GM12801 (cell line): Measurements from ENCODE around the gene CPZ.

ENCODE experiments used
- TF ChIP-seq, protein P1 (sequence below): IDR thresholded peaks from one replicate; pipeline ENCODE4 v1.5.1; 2011; ENCODE audit warnings: control low read depth; ENCODE audit not compliant: insufficient read length; ENCODE audit errors: extremely low read depth

The CPZ gene

DNA sequence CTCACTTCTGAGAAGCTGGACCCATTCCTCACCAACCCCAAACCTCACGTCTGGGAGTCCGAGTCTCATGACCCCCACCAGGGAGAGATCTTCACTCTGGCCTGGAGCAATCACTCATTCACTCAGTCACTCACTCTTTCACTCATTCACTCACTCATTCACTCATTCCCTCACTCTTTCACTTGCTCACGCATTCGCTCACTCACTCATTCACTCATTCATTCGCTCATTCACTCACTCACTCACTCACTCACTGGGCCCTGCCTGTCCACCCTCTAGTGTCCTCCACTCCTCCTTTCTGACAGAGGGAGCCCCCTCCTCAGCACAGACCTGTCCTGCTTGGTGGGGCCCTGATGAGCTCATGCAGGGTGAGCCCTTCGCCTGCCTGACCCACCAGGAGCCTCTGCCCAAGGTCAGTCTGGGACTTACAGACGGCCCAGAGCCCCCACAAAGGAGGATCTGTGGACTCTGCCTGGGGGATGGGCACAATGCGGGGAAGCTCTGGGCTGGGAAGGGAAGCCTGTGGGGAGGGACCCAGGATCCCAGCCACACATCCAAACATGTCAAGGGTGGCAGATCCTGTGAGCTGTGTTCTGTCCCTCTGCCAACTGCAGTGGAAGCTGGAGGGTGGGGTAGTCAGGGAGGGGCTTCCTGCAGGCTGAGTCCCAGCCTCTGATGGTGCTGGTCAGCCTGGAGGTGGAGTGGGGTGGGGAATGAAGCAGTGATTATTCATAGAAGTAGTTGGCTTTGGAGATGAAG, 18.5 kb downstream of the CPZ start:
- TF ChIP-seq, protein P1, sequence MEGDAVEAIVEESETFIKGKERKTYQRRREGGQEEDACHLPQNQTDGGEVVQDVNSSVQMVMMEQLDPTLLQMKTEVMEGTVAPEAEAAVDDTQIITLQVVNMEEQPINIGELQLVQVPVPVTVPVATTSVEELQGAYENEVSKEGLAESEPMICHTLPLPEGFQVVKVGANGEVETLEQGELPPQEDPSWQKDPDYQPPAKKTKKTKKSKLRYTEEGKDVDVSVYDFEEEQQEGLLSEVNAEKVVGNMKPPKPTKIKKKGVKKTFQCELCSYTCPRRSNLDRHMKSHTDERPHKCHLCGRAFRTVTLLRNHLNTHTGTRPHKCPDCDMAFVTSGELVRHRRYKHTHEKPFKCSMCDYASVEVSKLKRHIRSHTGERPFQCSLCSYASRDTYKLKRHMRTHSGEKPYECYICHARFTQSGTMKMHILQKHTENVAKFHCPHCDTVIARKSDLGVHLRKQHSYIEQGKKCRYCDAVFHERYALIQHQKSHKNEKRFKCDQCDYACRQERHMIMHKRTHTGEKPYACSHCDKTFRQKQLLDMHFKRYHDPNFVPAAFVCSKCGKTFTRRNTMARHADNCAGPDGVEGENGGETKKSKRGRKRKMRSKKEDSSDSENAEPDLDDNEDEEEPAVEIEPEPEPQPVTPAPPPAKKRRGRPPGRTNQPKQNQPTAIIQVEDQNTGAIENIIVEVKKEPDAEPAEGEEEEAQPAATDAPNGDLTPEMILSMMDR: no peak

DNA sequence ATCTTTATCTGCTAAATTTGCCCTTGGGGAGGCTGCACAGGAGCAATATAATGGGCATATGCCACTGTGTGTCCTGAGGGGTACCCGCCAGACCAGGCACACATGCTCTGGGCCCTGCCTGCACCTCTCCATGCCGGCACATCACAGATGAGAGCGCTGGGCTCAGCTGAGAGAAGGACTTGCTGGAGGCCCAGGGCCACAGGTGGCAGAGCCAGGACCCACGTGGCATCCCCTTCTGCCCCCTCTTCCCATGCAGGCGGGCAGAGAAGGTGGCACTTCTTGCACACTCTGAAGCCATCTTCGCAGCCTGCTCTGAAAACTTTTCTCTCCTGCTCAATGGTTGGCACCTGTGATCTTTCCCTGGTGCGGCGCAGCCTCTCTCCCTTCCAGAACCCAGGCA, 20.1 kb downstream of the CPZ start:
- TF ChIP-seq, protein P1: no peak

DNA sequence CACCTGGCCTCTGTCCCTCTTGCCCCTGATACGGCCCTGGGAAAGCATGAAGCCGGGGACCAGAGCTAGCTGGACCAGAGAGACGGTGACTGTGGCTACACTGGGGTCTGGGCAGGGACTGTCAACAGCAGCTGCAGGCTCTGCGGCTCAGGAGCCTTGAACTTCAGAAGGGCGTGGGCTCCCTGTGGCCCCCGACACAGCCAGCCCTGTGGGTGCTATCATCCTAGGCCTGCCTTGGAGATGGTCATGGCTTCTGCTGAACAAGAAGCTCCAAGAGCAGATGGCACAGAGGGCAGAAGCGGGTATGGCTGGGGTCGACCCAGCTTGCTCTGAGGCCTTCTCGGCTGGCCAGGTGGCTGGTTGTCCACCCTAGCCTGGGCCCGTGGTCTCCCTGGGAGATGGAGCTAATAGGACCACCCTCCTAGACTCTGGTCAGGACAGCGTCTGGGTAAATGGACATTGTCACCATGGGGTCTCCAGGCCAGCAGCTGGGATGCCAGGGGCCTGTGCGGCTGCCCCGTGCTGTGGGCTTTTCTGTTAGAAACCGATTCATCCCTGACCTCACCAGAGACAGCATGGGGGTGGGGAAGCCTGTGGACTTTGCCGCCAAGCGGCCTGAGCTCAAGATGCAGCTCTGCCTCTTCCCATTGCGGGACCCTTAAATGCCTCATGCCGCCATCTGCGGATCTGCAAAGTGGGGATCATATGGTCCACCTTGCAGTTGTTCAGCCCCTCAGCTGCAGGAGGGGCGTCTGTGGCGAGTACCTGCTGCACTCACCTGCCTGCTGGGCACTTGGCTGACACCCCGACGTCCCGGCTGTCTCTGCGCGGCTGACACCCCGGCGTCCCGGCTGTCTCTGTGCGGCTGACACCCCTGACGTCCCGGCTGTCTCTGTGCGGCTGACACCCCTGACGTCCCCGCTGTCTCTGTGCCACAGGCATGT, 21.1 kb downstream of the CPZ start:
- TF ChIP-seq, protein P1: no peak

DNA sequence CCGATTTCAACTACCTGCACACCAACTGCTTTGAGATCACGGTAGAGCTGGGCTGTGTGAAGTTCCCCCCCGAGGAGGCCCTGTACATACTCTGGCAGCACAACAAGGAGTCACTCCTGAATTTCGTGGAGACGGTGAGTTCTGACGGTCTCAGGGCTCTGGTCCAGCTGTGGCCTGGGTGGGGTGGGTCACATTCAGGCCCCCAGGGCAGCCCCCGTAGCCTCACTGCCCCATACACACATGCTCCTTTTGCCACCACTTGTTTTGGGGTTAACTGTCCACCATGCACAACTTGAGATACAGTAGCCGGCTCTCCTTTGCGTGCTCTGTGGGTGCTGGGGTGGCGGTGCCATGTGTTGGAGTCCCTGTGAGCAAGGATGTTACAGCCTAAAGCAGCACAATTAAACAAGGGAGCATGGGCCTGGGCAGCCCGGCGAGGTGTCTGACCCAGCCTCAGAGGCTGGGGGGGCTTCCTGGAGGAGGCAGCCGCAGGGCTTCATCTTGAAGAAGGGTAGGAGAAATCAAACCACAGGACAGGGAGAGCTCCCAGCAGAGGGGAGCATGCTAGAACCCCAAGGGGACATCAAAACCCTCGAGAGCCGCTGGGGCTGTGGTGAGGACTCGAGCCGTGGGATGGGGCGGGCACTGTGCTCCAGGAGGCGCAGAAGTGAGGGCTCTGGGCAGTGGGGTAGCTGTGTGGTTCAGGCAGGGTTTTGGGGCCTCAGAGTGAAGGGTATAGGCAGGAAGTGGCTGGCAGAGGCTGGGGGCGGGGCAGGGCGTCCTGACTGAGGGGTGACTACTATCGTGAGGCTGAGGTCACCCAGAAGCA, 22.0 kb downstream of the CPZ start:
- TF ChIP-seq, protein P1: no peak

DNA sequence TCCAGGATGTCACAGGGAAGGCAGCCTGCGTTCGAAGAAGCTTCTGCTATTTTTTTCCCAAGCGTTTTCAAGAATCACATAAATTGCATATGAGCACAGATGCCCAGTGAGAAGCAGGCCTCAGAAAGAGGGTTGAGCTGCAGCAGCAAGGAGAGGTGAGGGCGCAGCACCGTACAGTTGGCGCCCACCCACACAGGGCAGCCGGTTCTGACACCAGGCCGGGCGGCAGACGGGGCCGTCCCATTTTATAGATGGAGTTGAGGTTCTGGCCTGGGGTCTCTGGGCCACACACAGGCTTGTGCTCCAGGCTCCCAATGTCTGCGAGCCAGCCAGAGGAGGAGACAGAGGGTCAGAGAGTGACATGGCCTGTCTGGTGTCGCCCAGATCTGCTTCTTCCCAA, 22.8 kb downstream of the CPZ start:
- TF ChIP-seq, protein P1: no peak

DNA sequence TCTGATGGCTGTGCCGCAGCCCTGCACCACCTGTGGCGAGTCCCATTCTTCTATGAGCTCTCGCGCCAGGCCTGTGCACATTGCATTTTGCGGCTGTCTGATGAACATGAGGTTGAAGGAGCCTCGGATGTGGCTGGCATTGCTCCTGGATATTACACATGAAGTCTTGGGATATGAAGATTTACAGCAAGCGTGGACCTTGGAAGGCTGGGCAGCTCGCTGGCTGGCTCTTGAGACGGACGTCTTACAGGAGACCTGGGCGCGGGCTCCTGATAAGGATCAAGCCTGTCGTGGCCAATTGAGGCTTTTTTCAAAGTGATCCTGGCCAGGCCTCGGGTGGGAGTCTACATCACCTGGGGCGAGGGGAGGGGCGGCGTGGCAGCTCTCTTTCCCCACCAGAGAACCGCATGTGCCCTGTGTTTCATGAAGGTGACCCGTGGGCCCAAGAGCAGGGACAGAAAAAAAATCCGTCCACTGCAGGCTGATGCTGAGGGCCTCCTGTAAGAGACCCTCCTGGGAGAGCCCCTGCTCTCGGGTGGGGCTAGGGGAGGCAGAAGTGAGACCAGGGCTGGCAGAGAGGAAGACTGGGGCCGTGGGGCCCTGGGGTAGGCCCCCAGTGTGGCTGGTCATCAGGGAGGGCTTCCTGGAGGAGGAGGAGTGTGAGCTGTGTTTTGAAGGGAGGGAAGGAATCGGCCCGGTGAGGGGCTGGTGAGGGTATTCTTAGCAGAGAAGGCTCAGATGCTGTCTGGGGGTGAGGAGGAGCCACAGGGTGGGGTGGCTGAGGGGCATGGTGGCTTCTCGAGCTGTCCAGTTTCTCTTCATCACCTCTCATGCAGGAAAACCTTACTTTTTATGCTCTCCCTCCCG, 23.6 kb downstream of the CPZ start:
- TF ChIP-seq, protein P1: no peak
